Measurements from ENCODE around the gene PCYOX1L. TPM values are rescaled to one million over a fixed set of nuclear protein-coding genes. Genes with fewer than 3 reads are reported as not detected.

Gene PCYOX1L
- polyA plus RNA-seq, 1 donor from 2014 or later, result 21.1 TPM

- Histone ChIP-seq H3K27me3 (ENCODE audit: insufficient read depth, low read depth, low read length) (no peaks in the 10 kb centered on the region), H3K36me3 (ENCODE audit: insufficient read depth, low read length) (no peaks in the 10 kb centered on the region), H2AFZ (ENCODE audit: low read depth, low read length) (no peak overlapping the region), H3K27ac (ENCODE audit: low read length) (no peak overlapping the region), H4K20me1 (ENCODE audit: insufficient read depth) (no peaks in the 10 kb centered on the region), H3K4me3 (ENCODE audit: low read length) (no peak overlapping the region), H3F3A (ENCODE audit: insufficient read depth, low read length, poor library complexity, severe bottlenecking) (no peaks in the 10 kb centered on the region), H3K9me2 (ENCODE audit: insufficient read depth, low read length) (no peaks in the 10 kb centered on the region), H3K4me2 (ENCODE audit: low read length) (no peak overlapping the region), H3K79me2 (replicated peaks; ENCODE audit: insufficient read depth, low read length) (no peaks in the 10 kb centered on the region), H3K9ac (ENCODE audit: low read length) (no peak overlapping the region), H3K9me3 (ENCODE audit: low read length) (no peaks in the 10 kb centered on the region)
- no peak for TF ChIP-seq RAD21 (conservative IDR thresholded peaks at IDR 0.05)
These were observed 57.5 kb downstream of the PCYOX1L start for GRCh38 chr5:149415066-149415967.

GRCh38 chr5:149416987-149417710 lies 59.3 kb downstream of the PCYOX1L start:
- Histone ChIP-seq H4K20me1 (ENCODE audit: insufficient read depth) (no peaks in the 10 kb centered on the region), H3K4me3 (ENCODE audit: low read length) (no peak overlapping the region), H3K27ac (ENCODE audit: low read length) (no peak overlapping the region), H3F3A (ENCODE audit: insufficient read depth, low read length, poor library complexity, severe bottlenecking) (no peaks in the 10 kb centered on the region), H3K9me2 (ENCODE audit: insufficient read depth, low read length) (no peaks in the 10 kb centered on the region), H3K27me3 (ENCODE audit: insufficient read depth, low read depth, low read length) (no peaks in the 10 kb centered on the region), H3K4me2 (ENCODE audit: low read length) (no peak overlapping the region), H3K36me3 (ENCODE audit: insufficient read depth, low read length) (no peaks in the 10 kb centered on the region), H2AFZ (ENCODE audit: low read depth, low read length) (no peak overlapping the region), H3K9ac (ENCODE audit: low read length) (no peak overlapping the region), H3K79me2 (replicated peaks; ENCODE audit: insufficient read depth, low read length) (no peaks in the 10 kb centered on the region), H3K9me3 (ENCODE audit: low read length) (no peaks in the 10 kb centered on the region)
- TF ChIP-seq REST (IDR thresholded peaks at IDR 0.05; ENCODE audit: borderline replicate concordance), result no peak

GRCh38 chr5:149417711-149418368 lies 60.0 kb downstream of the PCYOX1L start:
- Histone ChIP-seq H3F3A (ENCODE audit: insufficient read depth, low read length, poor library complexity, severe bottlenecking) (no peaks in the 10 kb centered on the region), H3K9me2 (ENCODE audit: insufficient read depth, low read length) (no peaks in the 10 kb centered on the region), H3K9me3 (ENCODE audit: low read length) (no peaks in the 10 kb centered on the region), H3K36me3 (ENCODE audit: insufficient read depth, low read length) (no peaks in the 10 kb centered on the region), H3K79me2 (replicated peaks; ENCODE audit: insufficient read depth, low read length) (no peaks in the 10 kb centered on the region), H3K27me3 (ENCODE audit: insufficient read depth, low read depth, low read length) (no peaks in the 10 kb centered on the region), H4K20me1 (ENCODE audit: insufficient read depth) (no peaks in the 10 kb centered on the region), H3K9ac (ENCODE audit: low read length) (no peak overlapping the region), H3K27ac (ENCODE audit: low read length) (no peak overlapping the region), H2AFZ (ENCODE audit: low read depth, low read length) (no peak overlapping the region), H3K4me2 (ENCODE audit: low read length) (no peak overlapping the region), H3K4me3 (ENCODE audit: low read length) (no peak overlapping the region)
- TF ChIP-seq POLR2AphosphoS5 (IDR thresholded peaks at IDR 0.05), result no peak
- TF ChIP-seq RAD21 (conservative IDR thresholded peaks at IDR 0.05), result no peak
- no peak for TF ChIP-seq EP300 (conservative IDR thresholded peaks at IDR 0.05; ENCODE audit: poor library complexity, severe bottlenecking)
- TF ChIP-seq CTCF (IDR thresholded peaks at IDR 0.05; ENCODE audit: poor library complexity, severe bottlenecking), result no peak
- no peak for TF ChIP-seq MXI1 (conservative IDR thresholded peaks at IDR 0.05; ENCODE audit: poor library complexity, severe bottlenecking)
- no peak for TF ChIP-seq TAF1 (IDR thresholded peaks at IDR 0.05; ENCODE audit: low read depth)
- no peak for TF ChIP-seq REST (IDR thresholded peaks at IDR 0.05; ENCODE audit: borderline replicate concordance)
- no peak for TF ChIP-seq EZH2 (IDR thresholded peaks at IDR 0.05; ENCODE audit: borderline replicate concordance, insufficient read depth, low read length, poor library complexity, severe bottlenecking)
- no peak for TF ChIP-seq SMC3 (conservative IDR thresholded peaks at IDR 0.05; ENCODE audit: poor library complexity)

Measured in neural cell (in vitro differentiated cells).